DND-41 (cell line): Measurements from ENCODE around the gene SEMA5A.

Experiments
- EZH2 ChIP-seq: IDR thresholded peaks from 3 replicates; pipeline ENCODE4 v1.6.1; 2012; ENCODE audit warnings: borderline replicate concordance, low read depth, mild to moderate bottlenecking, moderate library complexity, low read length, inconsistent platforms; ENCODE audit not compliant: severe bottlenecking
- TF ChIP-seq, protein P1 (sequence below): IDR thresholded peaks from 2 replicates; pipeline ENCODE4 v1.5.1; 2012; ENCODE audit warnings: borderline replicate concordance, low read length, moderate library complexity, mild to moderate bottlenecking; ENCODE audit not compliant: poor library complexity, severe bottlenecking; ENCODE audit errors: extremely low read depth

DNA sequence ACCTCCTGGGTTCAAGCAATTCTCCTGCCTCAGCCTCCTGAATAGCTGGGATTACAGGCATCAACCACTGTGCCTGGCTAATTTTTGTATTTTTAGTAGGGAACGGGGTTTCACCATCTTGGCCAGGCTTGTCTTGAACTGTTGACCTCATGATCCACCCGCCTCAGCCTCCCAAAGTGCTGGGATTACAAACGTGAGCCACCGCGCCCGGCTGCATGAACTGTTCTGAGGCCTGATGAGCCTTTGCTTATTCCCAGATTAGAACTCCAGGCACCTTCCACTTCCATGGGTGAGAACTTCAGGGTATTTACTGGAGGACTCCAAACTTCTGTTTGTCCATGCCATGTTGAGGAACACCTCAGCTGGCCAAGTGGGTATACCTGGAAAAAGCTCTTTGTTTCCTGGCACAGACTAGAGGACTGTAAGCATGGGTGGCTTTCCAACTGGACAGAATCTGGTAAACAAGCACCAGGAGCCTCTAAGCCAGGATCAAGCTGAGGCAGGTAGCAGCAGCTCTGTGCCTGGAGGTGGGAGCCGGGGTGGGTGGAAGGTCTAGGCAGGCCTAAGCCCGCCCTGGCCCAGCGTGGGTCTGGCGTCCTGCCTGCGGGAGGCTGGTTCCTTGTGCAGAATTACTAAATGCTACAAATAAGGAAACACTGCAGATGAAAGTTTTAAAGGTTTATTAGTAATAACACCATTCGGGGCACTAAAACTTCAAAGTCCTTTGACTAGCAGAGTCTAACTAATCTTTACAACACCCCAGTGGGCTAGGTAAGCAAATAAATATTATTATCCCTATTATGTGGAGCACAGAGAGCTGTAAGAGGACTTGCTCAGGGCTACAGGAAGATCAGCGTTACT lies 78.4 kb downstream of the SEMA5A start:
- TF ChIP-seq, protein P1, sequence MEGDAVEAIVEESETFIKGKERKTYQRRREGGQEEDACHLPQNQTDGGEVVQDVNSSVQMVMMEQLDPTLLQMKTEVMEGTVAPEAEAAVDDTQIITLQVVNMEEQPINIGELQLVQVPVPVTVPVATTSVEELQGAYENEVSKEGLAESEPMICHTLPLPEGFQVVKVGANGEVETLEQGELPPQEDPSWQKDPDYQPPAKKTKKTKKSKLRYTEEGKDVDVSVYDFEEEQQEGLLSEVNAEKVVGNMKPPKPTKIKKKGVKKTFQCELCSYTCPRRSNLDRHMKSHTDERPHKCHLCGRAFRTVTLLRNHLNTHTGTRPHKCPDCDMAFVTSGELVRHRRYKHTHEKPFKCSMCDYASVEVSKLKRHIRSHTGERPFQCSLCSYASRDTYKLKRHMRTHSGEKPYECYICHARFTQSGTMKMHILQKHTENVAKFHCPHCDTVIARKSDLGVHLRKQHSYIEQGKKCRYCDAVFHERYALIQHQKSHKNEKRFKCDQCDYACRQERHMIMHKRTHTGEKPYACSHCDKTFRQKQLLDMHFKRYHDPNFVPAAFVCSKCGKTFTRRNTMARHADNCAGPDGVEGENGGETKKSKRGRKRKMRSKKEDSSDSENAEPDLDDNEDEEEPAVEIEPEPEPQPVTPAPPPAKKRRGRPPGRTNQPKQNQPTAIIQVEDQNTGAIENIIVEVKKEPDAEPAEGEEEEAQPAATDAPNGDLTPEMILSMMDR: no peak
- TF ChIP-seq EZH2: no peak
